ENCODE data around the gene LMAN2L.

The LMAN2L gene

DNA sequence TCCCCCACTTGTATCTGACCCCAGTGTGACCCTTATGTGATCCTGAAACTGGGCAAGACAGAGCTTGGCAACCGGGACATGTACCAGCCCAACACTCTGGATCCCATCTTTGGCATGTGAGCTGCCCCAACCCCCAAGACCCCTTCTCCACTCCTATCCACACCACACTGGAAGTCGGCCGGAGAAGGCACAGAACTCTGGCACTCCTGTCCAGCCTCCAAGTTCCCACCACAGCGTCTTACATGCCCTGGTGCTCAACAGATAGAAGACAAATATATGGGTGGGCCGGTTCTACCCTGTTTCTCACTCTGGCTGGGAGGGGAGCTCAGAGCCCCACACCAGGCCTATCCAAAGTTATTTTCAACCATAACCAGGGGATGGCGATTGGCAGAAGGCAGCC, 40.8 kb downstream of the LMAN2L start:
- Histone ChIP-seq H3K36me3 (ENCODE audit: control insufficient read depth in 4 of 4, insufficient read depth in 4 of 4, low read length in 3 of 4) (peaks cover 3 to 13% (median 7%) of the 10 kb centered on the region in 4 experiments), H3K27ac (ENCODE audit: insufficient read depth in 1 of 2, low read depth in 1 of 2, low read length in 2 of 2, poor library complexity in 1 of 2, severe bottlenecking in 2 of 2) (no peak overlapping the region), H3K27me3 (replicated peaks in 2 of 5; ENCODE audit: control insufficient read depth in 4 of 5, insufficient read depth in 5 of 5, low read length in 4 of 5) (no peaks in the 10 kb centered on the region), H3K9me3 (ENCODE audit: control extremely low read depth in 1 of 5, control insufficient read depth in 4 of 5, insufficient read depth in 2 of 5, low read depth in 1 of 5, low read length in 4 of 5) (no peaks in the 10 kb centered on the region), H3K4me3 (ENCODE audit: control insufficient read depth in 1 of 7, extremely low read depth in 1 of 7, insufficient read depth in 4 of 7, low read depth in 2 of 7, low read length in 6 of 7) (no peak overlapping the region), H3K4me1 (ENCODE audit: control extremely low read depth in 1 of 4, control insufficient read depth in 4 of 4, insufficient read depth in 4 of 4, low read length in 3 of 4) (peaks cover 0 to 13% (median 7%) of the 10 kb centered on the region in 4 experiments)
- WGBS (ENCODE audit: insufficient coverage), result 91% methylated on average over 6 of the region's 6 CpGs
- CTCF ChIA-PET, result no interaction called here
- POLR2A ChIA-PET, result no interaction called here
- DNase-seq, result no peak

DNA sequence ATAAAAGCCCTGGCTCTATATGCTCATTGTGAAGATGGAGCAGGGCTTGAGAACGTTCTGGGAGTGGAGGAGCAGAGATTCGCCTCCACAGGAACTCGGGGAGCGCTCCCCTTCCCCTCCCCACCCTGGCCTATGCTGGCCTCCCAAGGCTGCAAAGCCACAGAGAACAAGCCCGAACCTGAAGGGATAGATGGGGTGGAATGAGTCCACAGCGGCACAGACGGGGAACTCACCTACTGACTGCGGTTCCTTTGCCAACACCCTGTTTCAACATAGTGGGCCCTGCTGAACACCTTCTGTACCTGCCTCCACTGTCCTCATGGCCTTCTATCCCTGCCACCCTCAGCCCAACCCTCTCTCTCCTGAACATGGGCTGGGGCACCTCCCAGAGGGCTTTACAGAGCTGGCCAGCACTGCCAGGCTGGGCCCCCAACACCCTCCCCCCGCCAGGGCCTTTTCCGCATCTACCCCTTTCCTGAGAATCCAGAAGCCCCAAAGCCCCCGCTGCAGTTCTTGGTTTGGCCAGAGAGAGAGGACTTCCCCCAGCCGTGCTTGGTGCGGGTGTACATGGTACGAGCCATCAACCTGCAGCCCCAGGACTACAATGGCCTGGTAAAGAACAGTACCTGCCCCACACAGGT, 41.5 kb downstream of the LMAN2L start:
- WGBS (ENCODE audit: insufficient coverage), result 95% methylated on average over 8 of the region's 14 CpGs
- Histone ChIP-seq H3K4me3 (ENCODE audit: control insufficient read depth in 1 of 7, extremely low read depth in 1 of 7, insufficient read depth in 4 of 7, low read depth in 2 of 7, low read length in 6 of 7) (no peak overlapping the region), H3K36me3 (ENCODE audit: control insufficient read depth in 4 of 4, insufficient read depth in 4 of 4, low read length in 3 of 4) (peaks cover 3 to 12% (median 5%) of the 10 kb centered on the region in 4 experiments), H3K9me3 (ENCODE audit: control extremely low read depth in 1 of 5, control insufficient read depth in 4 of 5, insufficient read depth in 2 of 5, low read depth in 1 of 5, low read length in 4 of 5) (no peaks in the 10 kb centered on the region), H3K4me1 (ENCODE audit: control extremely low read depth in 1 of 4, control insufficient read depth in 4 of 4, insufficient read depth in 4 of 4, low read length in 3 of 4) (peaks cover 0 to 19% (median 11%) of the 10 kb centered on the region in 4 experiments), H3K27ac (ENCODE audit: insufficient read depth in 1 of 2, low read depth in 1 of 2, low read length in 2 of 2, poor library complexity in 1 of 2, severe bottlenecking in 2 of 2) (no peak overlapping the region), H3K27me3 (replicated peaks in 2 of 5; ENCODE audit: control insufficient read depth in 4 of 5, insufficient read depth in 5 of 5, low read length in 4 of 5) (no peaks in the 10 kb centered on the region)
- CTCF ChIA-PET, result no interaction called here
- POLR2A ChIA-PET, result no interaction called here
- no peak for DNase-seq

GRCh38 chr2:96697476-96697875, 42.4 kb downstream of the LMAN2L start:
- ChIA-PET POLR2A (no interaction called here), CTCF (no interaction called here)
- Histone ChIP-seq H3K4me3 (ENCODE audit: control insufficient read depth in 1 of 7, extremely low read depth in 1 of 7, insufficient read depth in 4 of 7, low read depth in 2 of 7, low read length in 6 of 7) (no peak overlapping the region), H3K4me1 (ENCODE audit: control extremely low read depth in 1 of 4, control insufficient read depth in 4 of 4, insufficient read depth in 4 of 4, low read length in 3 of 4) (peaks cover 0 to 19% (median 11%) of the 10 kb centered on the region in 4 experiments), H3K36me3 (ENCODE audit: control insufficient read depth in 4 of 4, insufficient read depth in 4 of 4, low read length in 3 of 4) (peaks cover 0 to 6% (median 3%) of the 10 kb centered on the region in 4 experiments), H3K27me3 (replicated peaks in 2 of 5; ENCODE audit: control insufficient read depth in 4 of 5, insufficient read depth in 5 of 5, low read length in 4 of 5) (no peaks in the 10 kb centered on the region), H3K9me3 (ENCODE audit: control extremely low read depth in 1 of 5, control insufficient read depth in 4 of 5, insufficient read depth in 2 of 5, low read depth in 1 of 5, low read length in 4 of 5) (no peaks in the 10 kb centered on the region), H3K27ac (ENCODE audit: insufficient read depth in 1 of 2, low read depth in 1 of 2, low read length in 2 of 2, poor library complexity in 1 of 2, severe bottlenecking in 2 of 2) (no peak overlapping the region)
- WGBS (ENCODE audit: insufficient coverage), result 100% methylated on average over 1 of the region's 2 CpGs
- no peak for DNase-seq

- Histone ChIP-seq H3K36me3 (ENCODE audit: control insufficient read depth in 4 of 4, insufficient read depth in 4 of 4, low read length in 3 of 4) (peaks cover 0 to 3% (median 0%) of the 10 kb centered on the region in 4 experiments), H3K9me3 (ENCODE audit: control extremely low read depth in 1 of 5, control insufficient read depth in 4 of 5, insufficient read depth in 2 of 5, low read depth in 1 of 5, low read length in 4 of 5) (no peaks in the 10 kb centered on the region), H3K4me3 (ENCODE audit: control insufficient read depth in 1 of 7, extremely low read depth in 1 of 7, insufficient read depth in 4 of 7, low read depth in 2 of 7, low read length in 6 of 7) (no peak overlapping the region), H3K27ac (ENCODE audit: insufficient read depth in 1 of 2, low read depth in 1 of 2, low read length in 2 of 2, poor library complexity in 1 of 2, severe bottlenecking in 2 of 2) (no peak overlapping the region), H3K4me1 (ENCODE audit: control extremely low read depth in 1 of 4, control insufficient read depth in 4 of 4, insufficient read depth in 4 of 4, low read length in 3 of 4) (peaks cover 0 to 19% (median 11%) of the 10 kb centered on the region in 4 experiments), H3K27me3 (replicated peaks in 2 of 5; ENCODE audit: control insufficient read depth in 4 of 5, insufficient read depth in 5 of 5, low read length in 4 of 5) (no peaks in the 10 kb centered on the region)
- no peak for DNase-seq
- ChIA-PET POLR2A (no interaction called here), CTCF (no interaction called here)
- WGBS (ENCODE audit: insufficient coverage), result 98% methylated on average over 10 of the region's 15 CpGs
These were observed 44.3 kb downstream of the LMAN2L start for GRCh38 chr2:96695602-96696001.

GRCh38 chr2:96694816-96695455, 44.9 kb downstream of the LMAN2L start:
- H3K27me3 ChIP-seq (replicated peaks in 2 of 5; ENCODE audit: control insufficient read depth in 4 of 5, insufficient read depth in 5 of 5, low read length in 4 of 5), result no peaks in the 10 kb centered on the region
- H3K4me3 ChIP-seq (ENCODE audit: control insufficient read depth in 1 of 7, extremely low read depth in 1 of 7, insufficient read depth in 4 of 7, low read depth in 2 of 7, low read length in 6 of 7), result no peak overlapping the region
- peaks cover 0 to 19% (median 11%) of the 10 kb centered on the region in 4 experiments for H3K4me1 ChIP-seq (ENCODE audit: control extremely low read depth in 1 of 4, control insufficient read depth in 4 of 4, insufficient read depth in 4 of 4, low read length in 3 of 4)
- WGBS (ENCODE audit: insufficient coverage), result 86% methylated on average over 13 of the region's 13 CpGs
- no peak overlapping the region for H3K27ac ChIP-seq (ENCODE audit: insufficient read depth in 1 of 2, low read depth in 1 of 2, low read length in 2 of 2, poor library complexity in 1 of 2, severe bottlenecking in 2 of 2)
- DNase-seq, result peak in 2 of 3 donors; percentile 18 to 23
- POLR2A ChIA-PET, result no interaction called here
- CTCF ChIA-PET, result no interaction called here
- H3K36me3 ChIP-seq (ENCODE audit: control insufficient read depth in 4 of 4, insufficient read depth in 4 of 4, low read length in 3 of 4), result peaks cover 0 to 3% (median 0%) of the 10 kb centered on the region in 4 experiments
- H3K9me3 ChIP-seq (ENCODE audit: control extremely low read depth in 1 of 5, control insufficient read depth in 4 of 5, insufficient read depth in 2 of 5, low read depth in 1 of 5, low read length in 4 of 5), result no peaks in the 10 kb centered on the region

DNA sequence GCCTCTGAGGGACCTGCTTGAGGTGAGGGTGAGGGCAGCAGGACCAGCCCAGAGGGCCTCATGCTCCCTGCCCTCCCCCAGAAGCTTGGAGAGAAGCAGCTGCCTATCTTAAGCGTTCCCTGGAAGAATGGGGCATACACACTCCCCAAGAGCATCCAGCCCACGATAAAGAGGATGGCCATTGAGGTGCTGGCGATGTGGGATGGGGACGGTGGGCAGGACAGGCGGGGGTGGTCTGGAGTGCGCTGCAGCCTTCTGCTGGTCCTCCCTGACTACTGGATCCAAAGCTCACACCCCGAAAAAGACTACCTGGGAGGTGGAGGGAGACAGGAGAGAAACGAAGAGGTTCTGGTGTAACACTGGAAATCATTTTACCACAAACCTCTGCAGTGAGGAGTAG, 45.6 kb downstream of the LMAN2L start:
- no peak for DNase-seq
- ChIA-PET CTCF (interaction anchor here (1.7 kb wide), 1 partner anchor 107 kb away, joined by 4 read pairs; no protein-coding TSS in a partner anchor), POLR2A (no interaction called here)
- H3K4me3 ChIP-seq (ENCODE audit: control insufficient read depth in 1 of 7, extremely low read depth in 1 of 7, insufficient read depth in 4 of 7, low read depth in 2 of 7, low read length in 6 of 7), result no peak overlapping the region
- no peaks in the 10 kb centered on the region for H3K9me3 ChIP-seq (ENCODE audit: control extremely low read depth in 1 of 5, control insufficient read depth in 4 of 5, insufficient read depth in 2 of 5, low read depth in 1 of 5, low read length in 4 of 5)
- no peaks in the 10 kb centered on the region for H3K27me3 ChIP-seq (replicated peaks in 2 of 5; ENCODE audit: control insufficient read depth in 4 of 5, insufficient read depth in 5 of 5, low read length in 4 of 5)
- no peak overlapping the region for H3K27ac ChIP-seq (ENCODE audit: insufficient read depth in 1 of 2, low read depth in 1 of 2, low read length in 2 of 2, poor library complexity in 1 of 2, severe bottlenecking in 2 of 2)
- WGBS (ENCODE audit: insufficient coverage), result 70% methylated on average over 4 of the region's 8 CpGs
- no peaks in the 10 kb centered on the region for H3K36me3 ChIP-seq (ENCODE audit: control insufficient read depth in 4 of 4, insufficient read depth in 4 of 4, low read length in 3 of 4)
- peaks cover 0 to 19% (median 11%) of the 10 kb centered on the region in 4 experiments for H3K4me1 ChIP-seq (ENCODE audit: control extremely low read depth in 1 of 4, control insufficient read depth in 4 of 4, insufficient read depth in 4 of 4, low read length in 3 of 4)

Measured in common myeloid progenitor, CD34-positive (primary cell).